ENCODE measurements around the gene SH3GL1.

GRCh38 chr19:4365791-4366665, 34.3 kb downstream of the SH3GL1 start:
- TF ChIP-seq TAF1 (IDR thresholded peaks at IDR 0.05; ENCODE audit: borderline replicate concordance, low read depth, low read length), result no peak
- no peak for TF ChIP-seq MAX (IDR thresholded peaks at IDR 0.05; ENCODE audit: low read depth, low read length)
- TF ChIP-seq KDM1A (IDR thresholded peaks at IDR 0.05; ENCODE audit: borderline replicate concordance), result no peak
- no peak for TF ChIP-seq ATF3 (IDR thresholded peaks at IDR 0.05; ENCODE audit: borderline replicate concordance, extremely low read depth, low read depth, low read length)
- no peak; the same call in none of the 2 replicates for TF ChIP-seq POLR2A (IDR thresholded peaks at IDR 0.05; ENCODE audit: low read depth, low read length)
- no peak for TF ChIP-seq NR2C2 (IDR thresholded peaks at IDR 0.05; ENCODE audit: borderline replicate concordance, control insufficient read depth, insufficient read length, low read depth)
- no peak for TF ChIP-seq YY1 (IDR thresholded peaks at IDR 0.05; ENCODE audit: low read depth, low read length)
